Measurements from ENCODE around the gene ATP6V1G2. TPM values are rescaled to one million over a fixed set of nuclear protein-coding genes. Genes with fewer than 3 reads are reported as not detected.

ATP6V1G2 gene
- total RNA-seq, 2 donors from 2014 or later, result 1.0 TPM; not detected in 1

DNA sequence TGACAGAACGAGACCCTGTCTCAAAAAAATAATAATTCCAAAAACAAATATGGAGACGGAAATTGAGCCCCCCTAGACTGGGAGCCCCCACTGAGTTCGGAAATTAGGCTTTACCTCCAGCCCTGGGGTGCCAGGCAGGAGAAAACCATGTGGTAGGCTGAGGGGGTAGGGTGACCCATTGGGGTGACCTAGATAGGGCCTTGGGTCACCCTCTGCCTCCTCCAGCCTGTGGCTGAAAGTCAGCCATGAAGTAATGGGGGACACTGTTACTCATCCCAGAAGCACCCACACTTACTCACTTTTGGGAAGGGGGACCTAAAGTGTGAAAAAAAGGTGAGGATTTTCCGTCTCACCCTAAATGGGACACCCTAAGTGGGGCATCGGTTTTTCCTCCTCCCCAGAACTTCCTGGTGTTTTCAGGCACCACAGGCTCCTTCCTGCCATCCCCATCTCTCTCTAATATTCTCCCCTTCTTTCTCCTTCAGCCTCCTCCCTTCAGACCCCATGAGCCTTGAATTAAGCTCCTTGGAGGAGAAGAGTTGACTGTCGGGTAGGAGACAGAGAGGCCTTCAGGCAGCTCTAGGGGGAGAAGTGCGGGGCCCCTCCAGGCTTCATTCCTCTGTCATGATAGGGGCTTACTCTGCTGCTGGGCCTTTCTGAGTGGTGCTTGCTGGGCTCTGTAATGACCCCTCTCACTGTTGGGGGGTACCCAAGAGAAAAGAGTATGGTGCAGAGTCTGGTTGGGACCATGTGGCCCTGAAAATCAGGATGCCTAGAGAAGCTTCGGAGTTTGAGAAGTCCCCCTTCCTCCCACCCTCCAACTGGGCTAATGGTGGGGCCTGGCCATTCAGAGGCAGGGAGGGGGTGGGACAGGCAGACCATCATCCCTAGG, 33.4 kb upstream of the ATP6V1G2 start:
- intact Hi-C loops (cut with DNase I), result no loop called here
- WGBS, 2 donors, result 86 to 87% methylated on average over 8 of the region's 8 CpGs
- H3K9me3 ChIP-seq, result no peaks in the 10 kb centered on the region
- ATAC-seq, result no peak
- peak overlapping the region in 1 of 4 donors; percentile 70 for H3K27ac ChIP-seq
- no peak overlapping the region for H3K4me3 ChIP-seq
- H3K4me1 ChIP-seq, result peaks cover 40% of the 10 kb centered on the region
- DNase-seq, result no peak
- TF ChIP-seq, protein P1, sequence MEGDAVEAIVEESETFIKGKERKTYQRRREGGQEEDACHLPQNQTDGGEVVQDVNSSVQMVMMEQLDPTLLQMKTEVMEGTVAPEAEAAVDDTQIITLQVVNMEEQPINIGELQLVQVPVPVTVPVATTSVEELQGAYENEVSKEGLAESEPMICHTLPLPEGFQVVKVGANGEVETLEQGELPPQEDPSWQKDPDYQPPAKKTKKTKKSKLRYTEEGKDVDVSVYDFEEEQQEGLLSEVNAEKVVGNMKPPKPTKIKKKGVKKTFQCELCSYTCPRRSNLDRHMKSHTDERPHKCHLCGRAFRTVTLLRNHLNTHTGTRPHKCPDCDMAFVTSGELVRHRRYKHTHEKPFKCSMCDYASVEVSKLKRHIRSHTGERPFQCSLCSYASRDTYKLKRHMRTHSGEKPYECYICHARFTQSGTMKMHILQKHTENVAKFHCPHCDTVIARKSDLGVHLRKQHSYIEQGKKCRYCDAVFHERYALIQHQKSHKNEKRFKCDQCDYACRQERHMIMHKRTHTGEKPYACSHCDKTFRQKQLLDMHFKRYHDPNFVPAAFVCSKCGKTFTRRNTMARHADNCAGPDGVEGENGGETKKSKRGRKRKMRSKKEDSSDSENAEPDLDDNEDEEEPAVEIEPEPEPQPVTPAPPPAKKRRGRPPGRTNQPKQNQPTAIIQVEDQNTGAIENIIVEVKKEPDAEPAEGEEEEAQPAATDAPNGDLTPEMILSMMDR (IDR thresholded peaks at IDR 0.05), result no peak
- no peak for TF ChIP-seq POLR2A (IDR thresholded peaks at IDR 0.05)
- no peaks in the 10 kb centered on the region for H3K27me3 ChIP-seq
- no peaks in the 10 kb centered on the region for H3K36me3 ChIP-seq (replicated peaks in 1 of 2; ENCODE audit: insufficient read depth in 1 of 2, low read depth in 2 of 2)

DNA sequence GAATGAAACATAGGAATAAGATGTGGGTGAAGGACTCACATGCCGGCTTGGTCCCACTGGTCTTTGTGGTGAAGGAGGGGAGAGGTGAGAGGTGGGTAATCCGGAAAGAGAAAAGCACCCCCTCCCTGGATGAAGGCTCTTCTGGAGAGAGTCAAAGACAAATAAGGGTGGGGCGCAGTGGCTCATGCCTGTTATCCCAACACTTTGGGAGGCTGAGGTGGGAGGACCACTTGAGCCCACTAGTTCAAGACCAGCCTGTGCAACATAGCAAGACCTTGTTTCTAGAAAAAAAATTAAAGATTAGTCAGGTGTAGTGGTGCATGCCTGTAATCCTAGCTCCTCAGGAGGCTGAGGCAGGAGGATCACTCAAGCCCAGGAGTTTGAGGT, 32.7 kb upstream of the ATP6V1G2 start:
- ATAC-seq (no peak), DNase-seq (no peak)
- Histone ChIP-seq H3K36me3 (replicated peaks in 1 of 2; ENCODE audit: insufficient read depth in 1 of 2, low read depth in 2 of 2) (no peaks in the 10 kb centered on the region), H3K27ac (peak overlapping the region in 2 of 4 donors; percentile 63 to 70), H3K9me3 (no peaks in the 10 kb centered on the region), H3K27me3 (no peaks in the 10 kb centered on the region), H3K4me1 (peaks cover 40% of the 10 kb centered on the region), H3K4me3 (no peak overlapping the region)
- intact Hi-C loops (cut with DNase I), result no loop called here
- TF ChIP-seq POLR2A (IDR thresholded peaks at IDR 0.05), result no peak
- TF ChIP-seq, protein P1 (IDR thresholded peaks at IDR 0.05), result no peak
- WGBS, 2 donors, result 88 to 89% methylated on average over 3 of the region's 3 CpGs

DNA sequence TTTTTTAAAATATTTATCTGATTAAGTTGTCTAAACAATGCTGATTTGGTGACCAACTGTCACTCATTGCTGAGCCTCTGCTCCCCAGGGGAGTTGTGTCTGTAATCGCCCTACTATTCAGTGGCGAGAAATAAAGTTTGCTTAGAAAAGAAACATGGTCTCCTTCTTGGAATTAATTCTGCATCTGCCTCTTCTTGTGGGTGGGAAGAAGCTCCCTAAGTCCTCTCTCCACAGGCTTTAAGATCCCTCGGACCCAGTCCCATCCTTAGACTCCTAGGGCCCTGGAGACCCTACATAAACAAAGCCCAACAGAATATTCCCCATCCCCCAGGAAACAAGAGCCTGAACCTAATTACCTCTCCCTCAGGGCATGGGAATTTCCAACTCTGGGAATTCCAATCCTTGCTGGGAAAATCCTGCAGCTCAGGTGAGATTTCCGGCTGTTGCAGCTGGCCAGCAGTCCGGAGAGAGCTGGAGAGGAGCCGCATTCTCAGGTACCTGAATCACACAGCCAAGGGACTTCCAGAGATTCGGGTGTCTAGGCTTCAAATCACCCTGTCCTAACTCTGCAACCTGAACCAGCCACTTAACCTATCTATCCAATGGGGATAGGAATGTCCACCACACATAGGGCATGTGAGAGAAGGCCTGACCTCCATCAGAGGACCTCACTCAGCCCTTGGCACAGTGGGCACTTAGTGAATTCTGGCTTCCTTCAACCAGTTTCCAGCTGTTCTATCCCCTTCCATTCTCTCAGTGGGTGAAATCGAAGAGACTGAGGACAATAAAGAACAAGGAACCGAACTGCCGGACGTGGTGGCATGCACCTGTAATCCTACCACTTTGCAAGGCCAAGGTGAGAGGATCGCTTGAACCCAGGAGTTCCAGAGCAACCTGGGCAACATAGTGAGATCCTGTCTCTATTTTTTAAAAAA, 32.0 kb upstream of the ATP6V1G2 start:
- peak in 2 of 3 donors; percentile 23 to 37 for TF ChIP-seq POLR2A (IDR thresholded peaks at IDR 0.05)
- TF ChIP-seq, protein P1 (IDR thresholded peaks at IDR 0.05), result no peak
- no peak overlapping the region for H3K4me3 ChIP-seq
- ATAC-seq, result peak; percentile 40
- H3K9me3 ChIP-seq, result no peaks in the 10 kb centered on the region
- intact Hi-C loops (cut with DNase I), result no loop called here
- 60 to 68% methylated on average over 9 to 12 of the region's 12 CpGs for WGBS, 2 donors
- H3K27ac ChIP-seq, result peak overlapping the region in 3 of 4 donors; percentile 10 to 70 (median 63)
- H3K36me3 ChIP-seq (replicated peaks in 1 of 2; ENCODE audit: insufficient read depth in 1 of 2, low read depth in 2 of 2), result no peaks in the 10 kb centered on the region
- peak; percentile 56 to 73 (median 68) for DNase-seq
- no peaks in the 10 kb centered on the region for H3K27me3 ChIP-seq
- peaks cover 40% of the 10 kb centered on the region for H3K4me1 ChIP-seq

DNA sequence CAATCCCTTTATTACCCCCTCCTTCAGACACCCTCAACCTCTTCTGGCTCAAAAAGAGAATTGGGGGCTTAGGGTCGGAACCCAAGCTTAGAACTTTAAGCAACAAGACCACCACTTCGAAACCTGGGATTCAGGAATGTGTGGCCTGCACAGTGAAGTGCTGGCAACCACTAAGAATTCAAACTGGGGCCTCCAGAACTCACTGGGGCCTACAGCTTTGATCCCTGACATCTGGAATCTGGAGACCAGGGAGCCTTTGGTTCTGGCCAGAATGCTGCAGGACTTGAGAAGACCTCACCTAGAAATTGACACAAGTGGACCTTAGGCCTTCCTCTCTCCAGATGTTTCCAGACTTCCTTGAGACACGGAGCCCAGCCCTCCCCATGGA, 31.2 kb upstream of the ATP6V1G2 start:
- Histone ChIP-seq H3K27ac (peak overlapping the region in 1 of 4 donors; percentile 70), H3K9me3 (no peaks in the 10 kb centered on the region), H3K27me3 (no peaks in the 10 kb centered on the region), H3K4me1 (peaks cover 40% of the 10 kb centered on the region), H3K36me3 (replicated peaks in 1 of 2; ENCODE audit: insufficient read depth in 1 of 2, low read depth in 2 of 2) (no peaks in the 10 kb centered on the region), H3K4me3 (no peak overlapping the region)
- intact Hi-C loops (cut with DNase I), result no loop called here
- TF ChIP-seq, protein P1 (IDR thresholded peaks at IDR 0.05), result no peak
- TF ChIP-seq POLR2A (IDR thresholded peaks at IDR 0.05), result no peak
- DNase-seq, result no peak
- no peak for ATAC-seq
- WGBS, 2 donors, result 83 to 85% methylated on average over 3 of the region's 3 CpGs

Measured in body of pancreas (tissue), 4 donors.